ENCODE measurements around the gene AGAP2.
"Not testable (repeated sequence)": the region's sequence is repeated elsewhere in the genome, so short reads cannot be mapped to it uniquely, and the experiment has no call there.

AGAP2 gene

DNA sequence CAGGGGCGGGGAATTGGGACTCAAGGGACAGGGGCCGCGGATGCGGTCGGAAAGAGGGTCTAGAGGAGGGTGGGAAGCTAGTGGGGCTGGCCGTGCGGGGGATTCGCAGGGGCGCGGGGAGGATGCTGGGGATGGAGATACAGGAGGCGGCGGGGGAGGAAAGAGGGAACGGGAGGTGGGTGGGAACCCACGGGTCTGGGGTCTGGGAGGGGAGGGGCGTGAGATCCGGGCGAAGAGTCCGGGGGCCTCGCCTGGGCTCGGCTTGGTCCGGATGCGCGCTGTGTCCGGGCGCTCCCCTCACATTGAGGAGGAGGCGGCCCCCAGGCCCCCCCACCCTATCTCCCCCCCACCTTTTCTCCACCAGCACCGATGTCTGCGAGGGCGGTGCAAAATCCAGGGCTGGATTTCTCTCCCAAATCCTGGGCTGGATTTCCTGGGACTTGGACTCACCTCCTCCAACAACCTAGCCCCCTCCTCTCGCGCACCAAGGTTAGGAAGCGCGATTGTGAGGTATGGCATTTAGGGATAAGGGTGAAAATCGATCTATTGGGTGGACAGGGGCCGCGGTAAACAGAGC, at the start of gene AGAP2:
TSS of gene AGAP2 (minus strand) at position 82 of the 577 bp plus-strand sequence. CDS start 496 bp downstream, outside the sequence.
- no peak for DNase-seq (ENCODE audit: low read depth in 2 of 2)

DNA sequence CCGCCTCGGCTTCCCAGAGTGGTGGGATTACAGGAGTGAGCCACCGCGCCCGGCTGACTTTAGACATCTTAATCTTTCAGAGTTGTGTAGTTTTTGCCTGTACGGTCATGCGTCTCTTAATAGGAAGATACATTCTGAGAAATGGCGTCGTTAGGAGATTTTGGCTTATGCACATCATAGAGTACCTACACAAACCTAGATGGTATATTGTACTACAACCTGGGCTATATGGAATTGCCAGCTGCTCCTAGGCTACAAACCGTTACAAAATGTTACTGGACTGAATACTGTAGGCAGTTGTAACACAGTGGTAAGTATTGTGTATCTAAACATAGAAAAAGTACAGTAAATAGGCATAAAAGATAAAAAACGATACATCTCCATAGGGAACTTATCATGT, 45.3 kb upstream of the AGAP2 start:
- no peak for DNase-seq (ENCODE audit: low read depth in 2 of 2)

DNA sequence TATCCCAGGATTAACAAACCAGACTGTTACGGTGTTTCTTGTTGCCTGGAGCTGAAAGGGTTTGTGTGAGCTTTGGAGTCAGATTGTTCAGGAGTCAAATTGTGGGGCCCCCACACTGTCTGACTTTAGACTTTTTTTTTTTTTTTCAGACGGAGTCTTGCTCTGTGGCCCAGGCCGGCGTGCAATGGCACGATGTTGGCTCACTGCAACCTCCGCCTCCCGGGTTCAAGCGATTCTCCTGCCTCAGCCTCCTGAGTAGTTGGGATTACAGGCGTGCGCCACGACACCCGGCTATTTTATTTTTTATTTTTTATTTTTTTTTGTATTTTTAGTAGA, 44.9 kb upstream of the AGAP2 start:
- DNase-seq (ENCODE audit: low read depth in 2 of 2) = no peak

DNA sequence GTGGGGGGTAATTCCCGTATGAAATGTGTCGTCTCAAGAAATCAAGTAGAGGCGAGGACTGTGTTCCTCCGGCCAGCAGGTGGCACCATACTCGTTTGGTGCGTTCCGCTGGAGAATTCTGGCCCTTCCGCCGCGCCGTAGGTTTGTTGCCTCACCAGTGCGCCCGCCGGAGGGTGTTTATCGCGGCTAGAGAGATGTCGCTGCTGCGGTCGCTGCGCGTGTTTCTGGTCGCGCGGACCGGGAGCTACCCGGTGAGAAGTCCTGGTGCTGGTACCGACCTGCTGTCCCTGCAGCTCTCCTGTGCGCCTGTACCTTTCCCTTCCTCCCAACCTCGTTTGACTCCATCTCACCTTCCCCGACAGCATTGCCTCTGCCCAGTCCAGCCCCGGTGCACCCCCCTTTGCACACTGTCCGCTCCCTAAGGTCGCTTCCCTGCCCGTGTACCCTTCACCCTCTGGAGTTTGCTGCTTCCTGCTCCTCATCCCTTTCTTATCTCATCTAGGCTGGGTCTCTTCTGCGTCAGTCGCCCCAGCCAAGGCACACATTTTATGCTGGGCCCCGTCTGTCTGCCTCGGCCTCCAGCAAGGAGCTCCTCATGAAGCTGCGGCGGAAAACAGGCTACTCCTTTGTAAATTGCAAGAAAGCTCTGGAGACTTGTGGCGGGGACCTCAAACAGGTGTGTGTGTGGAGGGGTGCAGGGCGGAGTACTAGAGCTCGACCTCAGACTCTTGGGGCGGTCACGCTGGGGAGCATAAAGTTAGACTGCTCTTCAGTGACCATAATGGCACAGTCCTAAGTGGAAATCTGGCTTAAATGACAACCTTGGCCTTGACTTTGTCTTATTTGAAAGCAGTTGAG, 44.3 kb upstream of the AGAP2 start, which contains the start of gene TSFM:
TSS of gene TSFM (plus strand) at position 180 of the 858 bp plus-strand sequence. CDS start at position 195, 15 bp downstream.
- DNase-seq (ENCODE audit: low read depth in 2 of 2) = peak; percentile 90 to 96

DNA sequence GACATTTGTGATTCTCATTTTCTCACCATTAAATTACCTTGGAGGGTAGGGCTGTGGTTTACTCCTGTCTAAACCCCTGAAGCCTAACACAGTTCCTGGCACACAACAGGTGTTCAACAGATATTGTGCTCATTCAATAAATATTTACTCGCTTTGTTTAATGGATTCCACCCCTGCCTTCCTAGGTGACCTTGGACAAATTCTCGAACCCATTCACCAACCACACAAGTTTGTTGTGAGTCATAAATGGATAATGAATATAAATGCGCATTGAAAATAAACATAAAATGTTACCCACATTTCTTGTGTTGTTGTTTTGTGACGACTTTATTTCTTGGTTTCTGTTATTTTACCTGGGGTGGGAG, 43.7 kb upstream of the AGAP2 start:
- DNase-seq (ENCODE audit: low read depth in 2 of 2) = no peak

DNA sequence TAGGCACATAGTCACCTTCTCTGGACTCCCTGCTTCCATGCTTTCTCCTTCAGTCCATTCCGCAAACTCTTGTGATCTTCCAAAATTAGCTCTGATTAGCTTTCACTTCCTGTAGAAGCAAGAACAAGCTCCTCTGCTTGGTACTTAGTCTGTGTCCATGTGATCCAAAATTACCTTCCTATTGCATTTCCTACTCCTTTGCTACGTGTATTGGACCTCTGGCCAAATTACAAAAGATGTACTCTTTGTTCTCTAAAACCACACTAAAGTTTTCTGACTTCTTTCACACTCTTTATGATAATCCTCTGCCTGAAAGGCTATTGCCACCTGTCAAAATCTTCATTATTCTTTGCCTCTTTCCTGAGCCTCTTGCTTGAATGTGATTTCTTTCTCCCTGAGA, 43.3 kb upstream of the AGAP2 start:
- no peak for DNase-seq (ENCODE audit: low read depth in 2 of 2)

DNA sequence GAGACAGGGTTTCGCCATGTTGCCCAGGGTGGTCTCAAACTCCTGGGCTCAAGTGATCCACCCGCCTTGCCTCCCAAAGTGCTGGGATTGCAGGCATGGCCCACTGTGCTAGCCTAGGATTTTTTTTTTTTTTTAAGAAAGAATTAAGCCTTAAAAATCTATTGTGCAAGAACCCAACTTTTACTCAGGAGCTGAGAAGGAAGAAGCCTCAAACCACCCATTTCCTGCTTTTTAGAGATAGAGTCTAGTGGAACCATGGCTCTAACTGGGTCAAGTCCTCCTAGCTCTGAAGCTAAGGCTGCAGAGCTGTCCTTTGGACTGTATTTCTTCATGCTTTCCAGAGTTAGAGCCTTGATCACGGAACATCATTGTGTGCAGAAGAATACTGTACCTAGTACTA, 42.7 kb upstream of the AGAP2 start:
- DNase-seq (ENCODE audit: low read depth in 2 of 2) = no peak

DNA sequence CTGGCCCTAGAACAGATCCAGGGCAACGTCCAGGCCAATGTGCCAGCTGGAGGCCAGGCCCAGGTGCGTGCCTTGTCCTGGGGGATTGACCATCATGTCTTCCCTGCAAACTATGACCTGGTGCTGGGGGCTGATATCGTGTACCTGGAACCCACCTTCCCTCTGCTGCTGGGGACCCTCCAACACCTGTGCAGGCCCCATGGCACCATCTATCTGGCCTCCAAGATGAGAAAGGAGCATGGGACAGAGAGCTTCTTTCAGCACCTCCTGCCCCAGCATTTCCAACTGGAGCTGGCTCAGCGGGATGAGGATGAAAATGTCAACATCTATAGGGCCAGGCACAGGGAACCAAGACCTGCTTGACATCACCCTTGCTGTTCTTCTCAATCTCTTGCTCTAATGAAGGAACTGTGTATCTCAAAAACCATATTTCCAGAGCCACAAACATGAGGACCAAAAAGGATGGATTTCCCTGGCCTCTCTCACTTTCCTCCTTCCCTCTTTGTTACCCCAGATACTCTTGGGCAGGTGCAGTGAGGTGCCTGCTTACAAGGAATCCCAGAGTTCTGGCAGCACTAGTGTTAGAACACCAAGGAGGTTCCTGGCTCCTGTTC, 41.8 kb upstream of the AGAP2 start:
- DNase-seq (ENCODE audit: low read depth in 2 of 2) = no peak

DNA sequence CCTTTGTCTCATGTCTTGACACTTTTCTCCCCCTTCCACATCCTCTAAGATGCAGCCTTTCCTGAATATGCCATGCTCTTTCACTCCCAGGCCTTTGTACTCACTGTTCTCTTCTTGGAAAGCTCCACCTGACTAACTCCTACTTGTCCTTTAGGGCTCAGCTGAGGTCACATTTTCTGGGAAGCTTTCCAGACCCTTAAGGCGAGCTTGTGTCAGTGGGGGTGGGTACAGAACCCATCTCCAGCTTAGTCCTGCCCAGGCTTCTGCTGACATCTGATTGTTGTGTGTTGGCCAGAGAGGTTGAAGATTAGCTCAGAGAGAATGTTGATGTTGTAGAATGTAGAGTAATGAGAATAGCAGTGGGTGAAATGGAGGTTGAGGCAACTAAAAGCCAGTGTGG, 41.2 kb upstream of the AGAP2 start:
- DNase-seq (ENCODE audit: low read depth in 2 of 2) = no peak

DNA sequence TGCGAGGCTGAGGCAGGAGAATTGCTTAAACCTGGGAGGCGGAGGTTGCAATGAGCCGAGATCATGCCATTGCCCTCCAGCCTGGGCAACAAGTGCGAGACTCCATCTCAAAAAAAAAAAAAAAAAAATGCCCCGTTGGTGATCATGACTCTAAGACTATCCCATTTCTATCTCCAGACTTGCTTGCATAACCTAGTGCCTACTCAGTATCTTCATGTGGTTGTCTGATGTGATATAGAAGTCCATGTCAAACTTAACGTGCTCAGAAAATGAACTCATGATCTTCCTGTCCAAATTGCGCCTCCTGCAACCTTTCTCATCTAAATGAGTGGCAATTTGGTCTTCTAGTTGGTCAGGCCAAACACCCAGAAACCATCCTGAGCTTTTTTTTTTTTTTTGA, 39.4 kb upstream of the AGAP2 start:
- no peak for DNase-seq (ENCODE audit: low read depth in 2 of 2)

DNA sequence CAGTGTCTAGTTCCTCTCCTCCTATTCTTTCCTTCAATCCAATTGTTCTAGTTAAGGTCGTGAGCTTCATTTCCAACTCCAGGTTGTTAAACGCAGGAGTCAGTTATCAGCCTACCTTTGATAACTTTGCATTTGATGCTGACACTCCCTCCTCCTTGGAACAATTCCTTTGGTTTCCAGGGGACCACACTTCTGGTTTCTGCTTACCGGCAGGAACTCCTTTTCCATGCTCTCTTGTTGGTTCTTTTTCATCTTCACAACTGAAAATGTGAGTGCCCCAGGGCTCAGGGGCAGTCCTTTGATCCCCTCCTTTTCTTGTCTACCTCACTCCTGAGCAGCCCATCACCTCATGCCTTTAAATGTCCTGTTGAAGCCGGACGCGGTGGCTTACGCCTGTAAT, 38.8 kb upstream of the AGAP2 start:
- no peak for DNase-seq (ENCODE audit: low read depth in 2 of 2)

DNA sequence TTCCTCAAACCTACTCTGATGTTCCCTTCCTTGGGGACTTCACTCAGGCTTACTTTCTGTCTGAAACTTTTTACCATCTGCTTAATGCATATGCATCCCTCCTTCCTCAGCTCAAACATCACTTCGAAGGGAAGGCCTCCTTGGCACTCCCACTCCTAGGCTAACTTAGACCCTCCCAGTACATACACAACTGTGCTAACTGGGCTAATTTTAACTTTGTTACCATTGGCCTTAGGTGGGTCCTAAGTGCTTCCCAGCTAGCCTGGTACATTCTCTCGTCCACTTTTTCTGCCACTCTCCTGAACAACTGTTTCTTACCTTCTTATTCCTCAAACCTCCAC, 37.7 kb upstream of the AGAP2 start:
- no peak for DNase-seq (ENCODE audit: low read depth in 2 of 2)

DNA sequence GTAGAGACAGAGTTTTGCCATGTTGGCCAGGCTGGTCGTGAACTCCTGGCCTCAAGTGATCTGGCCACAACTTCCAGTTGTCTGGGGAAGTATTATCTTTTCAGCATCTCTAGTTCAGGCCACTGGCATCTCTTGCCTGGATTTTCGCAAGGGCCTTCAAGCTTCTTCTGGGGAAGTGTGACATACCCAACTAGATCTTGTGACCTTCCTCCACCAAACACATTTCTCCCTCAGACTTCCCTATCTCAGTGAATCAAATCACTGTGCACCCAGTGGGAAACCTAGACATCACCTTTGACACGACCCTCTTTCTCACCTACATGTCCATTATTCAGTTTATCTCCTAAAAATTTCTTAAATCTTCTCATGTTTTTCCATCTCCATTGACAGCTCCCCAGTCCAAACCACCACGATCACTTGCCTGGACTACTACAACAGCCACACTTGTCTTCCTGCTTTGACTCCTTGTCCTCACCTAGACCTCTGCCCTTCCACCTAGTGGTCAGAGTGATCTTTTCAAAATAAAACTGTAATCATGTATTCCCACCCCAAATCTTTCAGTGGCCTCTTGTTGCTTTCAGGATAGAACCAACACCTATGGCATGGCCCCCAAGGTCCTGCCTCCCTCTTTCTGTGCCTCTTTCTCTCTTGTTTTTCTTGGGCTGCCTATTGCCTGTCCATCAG, 37.2 kb upstream of the AGAP2 start:
- DNase-seq (ENCODE audit: low read depth in 2 of 2) = no peak

DNA sequence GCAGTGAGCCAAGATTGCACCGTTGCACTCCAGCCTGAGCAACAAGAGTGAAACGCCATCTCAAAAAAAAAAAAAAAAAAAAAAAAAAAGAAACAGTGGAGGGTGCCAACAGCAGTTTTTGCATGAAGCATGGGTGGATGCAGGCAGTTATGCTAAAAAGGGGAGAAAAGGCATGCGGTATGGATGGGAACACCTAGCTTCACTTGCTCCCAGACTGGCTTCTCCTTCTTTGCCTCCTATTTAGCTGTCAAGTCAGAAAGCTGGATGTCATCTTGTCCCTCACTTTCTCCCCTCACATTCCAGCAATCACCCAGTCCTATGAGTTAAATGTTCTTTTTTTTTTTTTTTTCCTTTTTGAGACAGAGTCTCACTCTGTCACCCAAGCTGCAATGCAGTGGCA, 36.5 kb upstream of the AGAP2 start:
- no peak for DNase-seq (ENCODE audit: low read depth in 2 of 2)

DNA sequence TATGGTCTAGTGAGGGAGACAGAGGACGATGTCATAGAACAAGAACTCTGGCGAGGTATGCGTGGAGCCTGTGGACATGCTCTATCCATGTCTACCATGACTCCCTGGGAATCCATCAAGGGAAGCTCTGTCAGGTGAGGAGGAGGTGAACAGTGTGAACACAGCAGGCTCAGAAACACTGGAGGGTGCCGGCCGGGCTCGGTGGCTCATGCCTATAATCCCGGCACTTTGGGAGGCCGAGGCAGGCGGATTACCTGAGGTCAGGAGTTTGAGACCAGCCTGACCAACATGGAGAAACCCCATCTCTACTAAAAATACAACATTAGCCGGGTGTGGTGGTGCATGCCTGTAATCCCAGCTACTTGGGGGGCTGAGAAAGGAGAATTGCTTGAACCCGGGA, 36.1 kb upstream of the AGAP2 start:
- not testable (repeated sequence) for DNase-seq (ENCODE audit: low read depth in 2 of 2)

DNA sequence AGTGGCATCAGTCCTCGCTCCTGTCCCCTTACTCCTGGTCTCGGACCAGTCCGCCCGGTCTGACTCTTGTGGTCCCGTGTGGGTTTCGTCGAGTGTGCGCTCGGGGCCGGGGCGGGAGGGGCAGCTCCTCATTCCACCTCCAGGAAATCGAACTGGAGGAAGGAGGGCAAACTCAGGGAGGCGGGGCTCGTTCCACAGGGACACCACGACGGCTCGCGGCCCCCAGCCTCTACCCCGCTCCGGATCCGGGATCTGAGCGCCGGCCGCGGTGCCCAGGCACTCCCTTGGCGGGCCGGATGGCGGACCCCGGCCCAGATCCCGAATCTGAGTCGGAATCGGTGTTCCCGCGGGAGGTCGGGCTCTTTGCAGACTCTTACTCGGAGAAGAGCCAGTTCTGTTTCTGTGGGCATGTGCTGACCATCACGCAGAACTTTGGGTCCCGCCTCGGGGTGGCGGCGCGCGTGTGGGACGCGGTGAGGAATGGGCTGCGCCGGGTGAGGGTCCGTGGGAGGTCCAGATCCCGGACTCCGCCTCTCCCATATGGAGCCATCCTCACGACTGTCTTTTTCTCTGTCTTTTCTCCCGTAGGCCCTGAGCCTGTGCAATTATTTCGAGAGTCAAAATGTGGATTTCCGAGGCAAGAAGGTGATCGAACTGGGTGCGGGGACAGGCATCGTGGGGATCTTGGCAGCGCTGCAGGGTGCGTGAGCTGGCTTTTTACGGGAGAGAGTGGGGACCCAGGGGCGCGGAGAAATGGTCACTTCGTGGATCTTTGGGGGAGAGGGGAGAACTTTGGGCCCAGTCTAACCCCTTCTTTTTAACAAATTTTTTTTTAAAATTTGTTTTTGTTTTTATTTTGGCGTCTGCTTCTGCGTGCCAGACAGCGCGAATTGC, 34.1 kb upstream of the AGAP2 start, which contains the start of gene EEF1AKMT3:
TSS of gene EEF1AKMT3 (plus strand) at position 186 of the 894 bp plus-strand sequence. CDS start at position 297, 111 bp downstream.
- no peak for DNase-seq (ENCODE audit: low read depth in 2 of 2)

DNA sequence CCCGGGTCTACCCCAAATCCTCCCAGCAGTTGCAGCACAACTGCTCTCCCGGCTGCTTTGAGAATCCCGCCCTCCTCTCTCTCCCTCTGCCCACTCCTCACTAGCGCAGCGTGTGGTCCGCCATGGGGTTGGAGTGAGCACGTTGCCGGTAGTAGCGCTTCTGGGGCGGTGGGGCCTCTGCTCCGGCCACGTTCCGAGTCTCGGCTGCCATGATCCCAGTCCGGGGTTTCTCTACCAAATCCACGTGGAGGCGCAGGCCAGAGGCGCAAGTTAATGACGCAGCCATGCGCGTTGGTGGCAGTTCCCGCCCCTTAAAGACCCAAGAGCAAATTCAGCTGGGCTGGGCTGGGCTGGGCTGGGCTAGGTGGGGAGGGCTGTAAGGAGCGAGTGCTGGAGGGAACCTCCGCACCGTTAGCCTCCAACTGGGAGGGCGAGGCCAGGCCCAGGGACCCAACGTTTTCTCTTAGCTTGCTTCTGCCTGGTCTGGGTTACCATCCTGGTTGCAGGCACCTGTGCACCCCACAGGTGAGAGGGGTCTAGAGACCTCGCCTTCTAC, 33.4 kb upstream of the AGAP2 start, which contains the start of gene METTL1:
TSS of gene METTL1 (minus strand) at position 233 of the 556 bp plus-strand sequence. CDS start at position 211, 22 bp downstream.
- DNase-seq (ENCODE audit: low read depth in 2 of 2) = peak; percentile 60 to 84

DNA sequence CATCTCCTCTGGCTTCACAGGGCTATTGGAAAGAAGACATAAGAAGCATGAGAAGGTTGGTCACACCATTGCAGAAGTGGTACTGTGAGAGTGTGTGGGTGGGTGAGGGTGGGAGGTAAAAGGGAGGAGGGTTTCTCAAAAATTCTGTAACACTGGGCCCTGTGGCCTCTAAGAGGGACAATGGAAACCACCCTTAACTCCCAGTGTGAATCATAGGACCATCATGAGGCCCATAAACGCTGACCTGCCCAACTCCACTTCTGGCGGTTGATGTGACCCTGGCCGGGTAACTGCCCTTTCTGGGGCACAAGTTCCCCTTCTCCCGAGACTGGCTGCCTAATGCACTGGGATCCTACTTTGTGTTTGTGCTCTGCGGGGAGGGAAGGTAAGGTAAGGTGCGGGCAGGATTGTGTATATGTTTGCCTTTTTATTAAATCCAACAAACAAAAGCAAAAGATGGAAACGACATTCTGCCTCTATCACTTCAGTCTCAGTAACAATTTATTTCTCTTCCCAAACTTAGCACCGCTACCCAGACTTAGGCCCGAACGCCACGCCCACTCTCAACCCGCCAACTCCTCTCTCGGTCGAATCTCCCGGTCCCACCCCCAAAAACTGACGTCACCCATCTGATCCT, 32.8 kb upstream of the AGAP2 start:
- peak; percentile 34 to 87 for DNase-seq (ENCODE audit: low read depth in 2 of 2)

DNA sequence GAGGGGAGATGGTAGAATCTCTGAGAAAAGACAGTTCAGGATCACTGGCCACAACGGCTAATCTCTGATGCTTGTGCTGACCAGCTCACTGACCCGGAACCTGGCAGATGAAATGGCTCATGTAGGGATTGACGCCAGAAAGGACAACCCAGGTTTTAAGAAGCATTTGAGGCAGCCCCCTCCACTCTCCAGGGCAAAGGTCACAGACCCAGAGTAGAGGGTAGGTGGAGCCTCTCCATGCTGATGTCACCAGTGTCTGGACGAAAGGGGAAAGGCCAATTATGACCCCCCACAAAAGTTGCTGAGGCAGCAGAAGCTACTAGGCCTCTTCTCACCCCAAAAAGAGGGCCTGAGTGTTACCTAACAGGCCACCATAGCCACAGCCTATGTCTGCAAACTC, 32.2 kb upstream of the AGAP2 start:
- DNase-seq (ENCODE audit: low read depth in 2 of 2) = no peak

DNA sequence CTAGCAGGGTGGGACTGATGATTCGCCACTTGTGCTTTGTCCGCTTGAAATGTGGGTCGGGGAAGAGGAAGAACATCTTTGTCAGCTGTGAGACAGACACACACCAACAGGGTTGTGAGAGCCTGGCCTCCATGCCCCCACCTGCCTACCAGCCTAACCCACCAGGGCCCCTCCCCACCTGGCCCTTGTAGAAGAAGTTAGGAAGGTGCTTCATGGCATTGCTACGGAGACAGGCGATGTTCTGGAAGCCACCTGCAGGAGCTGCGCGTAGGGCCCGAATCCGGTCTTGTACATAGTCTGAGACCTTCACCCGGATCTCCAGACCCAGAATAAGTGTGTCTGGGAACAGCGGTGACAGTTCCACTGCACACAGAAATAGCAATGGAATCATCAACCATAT, 31.1 kb upstream of the AGAP2 start:
- DNase-seq (ENCODE audit: low read depth in 2 of 2) = no peak
